Embryonic facial prominence (tissue), 1 donor: ENCODE measurements around the gene ZNF777.
"Not testable (repeated sequence)": the region's sequence is repeated elsewhere in the genome, so short reads cannot be mapped to it uniquely, and the experiment has no call there.

Source experiments
- DNase-seq: peaks from one replicate; pipeline ENCODE4 v3.0.0-alpha.2; 2016; ENCODE audit errors: extremely low spot score

Gene ZNF777

GRCh38 chr7:149414745-149415390, 46.0 kb downstream of the ZNF777 start:
- peak; percentile 10 for DNase-seq

DNA sequence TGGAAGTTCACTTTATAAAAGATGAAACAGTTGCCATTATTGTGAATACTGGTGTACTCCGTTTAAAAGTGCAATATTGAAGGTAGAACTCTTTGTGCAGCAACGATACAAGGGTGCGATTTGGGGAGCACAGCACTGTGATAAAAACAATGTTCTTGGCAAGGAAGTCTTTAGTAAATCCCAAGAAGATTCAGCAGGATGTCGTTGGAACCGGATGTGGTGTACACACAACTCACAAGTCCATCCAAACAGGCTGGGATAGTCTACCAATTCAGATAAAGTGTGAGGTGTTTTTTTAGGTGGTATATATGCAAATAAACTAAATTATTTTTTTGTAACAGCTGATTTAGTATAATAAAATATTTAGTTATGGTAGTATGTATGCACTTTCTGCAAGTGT, 46.7 kb downstream of the ZNF777 start:
- no peak for DNase-seq

DNA sequence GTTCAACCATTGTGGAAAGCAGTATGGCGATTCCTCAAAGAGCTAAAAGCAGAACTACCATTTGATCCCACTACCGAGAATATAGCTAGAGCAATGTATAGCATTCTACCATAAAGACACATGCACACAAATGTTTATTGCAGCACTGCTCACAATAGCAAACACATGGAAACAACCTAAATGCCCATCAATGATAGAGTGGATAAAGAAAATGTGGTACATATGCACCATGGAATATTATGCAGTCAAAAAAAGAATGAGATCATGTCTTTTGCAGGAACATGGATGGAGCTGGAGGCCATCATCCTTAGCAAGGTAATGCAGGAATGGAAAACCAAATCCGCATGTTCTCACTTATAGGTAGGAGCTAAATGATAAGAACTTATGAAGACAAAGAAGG, 47.8 kb downstream of the ZNF777 start:
- not testable (repeated sequence) for DNase-seq

- no peak for DNase-seq
Measured at GRCh38 chr7:149409895-149410294, 51.0 kb downstream of the ZNF777 start.

- DNase-seq, result no peak
Measured at GRCh38 chr7:149404825-149405224, 56.0 kb downstream of the ZNF777 start.

- DNase-seq, result no peak
Measured at GRCh38 chr7:149404396-149404795, 56.5 kb downstream of the ZNF777 start.

- DNase-seq, result no peak
Measured at GRCh38 chr7:149398195-149398820, 62.6 kb downstream of the ZNF777 start.

DNA sequence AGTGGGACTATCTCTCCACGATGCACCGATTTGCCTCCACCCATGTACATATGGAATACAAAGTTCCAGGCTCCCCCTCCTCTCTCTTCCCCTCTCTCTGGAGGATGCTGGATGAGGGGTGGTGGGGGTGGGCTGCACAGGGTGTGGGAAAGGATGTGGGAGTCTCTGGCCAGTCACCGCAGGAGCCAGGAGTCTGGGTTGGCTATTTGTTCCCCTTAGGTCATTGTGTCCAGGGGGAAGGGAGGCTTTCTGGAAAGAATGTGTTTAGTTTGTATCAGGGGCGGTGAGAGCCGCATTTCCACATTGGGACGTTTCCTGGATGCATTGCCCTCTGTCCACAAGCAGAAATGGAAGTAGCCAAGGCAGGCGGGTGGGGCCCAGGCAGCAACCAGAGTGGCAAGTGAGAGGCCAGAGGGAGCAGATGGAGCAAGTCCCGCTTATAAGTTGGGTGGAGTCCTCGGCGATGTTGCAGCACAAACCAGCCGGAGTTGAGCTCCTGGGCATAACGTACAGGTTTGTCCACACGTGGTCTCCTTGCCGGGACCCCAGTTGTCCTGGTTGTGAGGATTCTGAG, 63.3 kb downstream of the ZNF777 start:
- DNase-seq, result no peak

GRCh38 chr7:149388550-149389335, 72.1 kb downstream of the ZNF777 start:
- not testable (repeated sequence) for DNase-seq

GRCh38 chr7:149386514-149386913, 74.3 kb downstream of the ZNF777 start:
- not testable (repeated sequence) for DNase-seq

GRCh38 chr7:149385195-149385950, 75.5 kb downstream of the ZNF777 start:
- DNase-seq, result no peak
